Nephron (organoid): ENCODE measurements around the gene POLE.

Source experiments
- H3K27ac Mint-ChIP-seq, 3 experiments: 2 replicates each; pipeline ENCODE4 v1.8.0; 2020; ENCODE audit warnings: mixed read lengths in 3 of 3, mild to moderate bottlenecking in 2 of 3, moderate library complexity in 1 of 3
- H3K27me3 Mint-ChIP-seq: 2 replicates; pipeline ENCODE4 v1.8.0; 2021; ENCODE audit warnings: low read depth, mild to moderate bottlenecking, moderate library complexity, mixed read lengths
- H3K36me3 Mint-ChIP-seq: 2 replicates; pipeline ENCODE4 v1.8.0; 2020; ENCODE audit warnings: low read depth, mixed read lengths
- H3K4me1 Mint-ChIP-seq: 2 replicates; pipeline ENCODE4 v1.8.0; 2020; ENCODE audit warnings: mixed read lengths
- H3K4me3 Mint-ChIP-seq, 3 experiments: 2 replicates each; pipeline ENCODE4 v1.8.0; 2020; ENCODE audit warnings: mild to moderate bottlenecking in 3 of 3, mixed read lengths in 3 of 3, moderate library complexity in 2 of 3
- H3K9me3 Mint-ChIP-seq: 2 replicates; pipeline ENCODE4 v1.8.0; 2020; ENCODE audit warnings: mixed read lengths
- CTCF ChIP-seq, 3 experiments: fragments of 200-600 bp; sonication (generic); IDR thresholded peaks; one replicate each; pipeline ENCODE4 v1.5.0; 2021; ENCODE audit warnings: antibody characterized with exemption in 3 of 3; ENCODE audit not compliant: unreplicated experiment in 3 of 3

Gene POLE

DNA sequence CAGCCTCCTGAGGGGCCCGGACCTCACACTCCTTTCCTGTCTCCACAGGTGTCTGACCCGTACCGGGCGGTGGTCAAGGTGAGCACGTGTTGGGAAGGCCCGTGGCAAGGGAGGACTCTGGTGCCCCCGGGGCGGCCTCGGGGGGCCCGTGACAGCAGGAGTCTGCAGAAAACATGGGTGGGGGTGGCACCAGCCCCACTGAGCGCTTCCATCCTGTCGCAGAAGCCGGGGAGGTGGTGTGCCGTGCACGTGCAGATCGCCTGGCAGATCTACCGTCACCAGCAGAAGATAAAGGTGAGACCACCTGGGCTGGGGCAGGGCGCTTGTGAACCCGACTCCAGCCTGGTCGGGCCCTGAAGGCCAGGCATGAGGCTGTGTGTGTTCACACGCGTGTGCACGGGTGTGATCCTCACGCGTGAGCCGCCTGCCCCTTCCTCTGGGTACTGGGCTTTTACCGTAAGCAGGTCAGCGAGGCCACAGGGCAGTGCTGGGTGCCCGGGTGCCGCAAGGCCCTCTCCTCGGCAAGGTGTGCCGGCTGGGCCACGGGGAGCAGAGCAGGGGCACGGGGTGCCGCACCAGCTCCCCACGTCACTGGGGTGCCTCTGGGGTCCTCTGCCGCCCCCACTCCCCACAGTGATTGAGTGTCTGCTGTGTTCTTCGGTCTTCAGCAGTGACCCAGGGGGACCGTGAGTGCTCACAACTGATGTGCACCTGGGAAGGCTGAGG lies 112.7 kb downstream of the POLE start:
- no peak overlapping the region for H3K4me3 Mint-ChIP-seq
- TF ChIP-seq CTCF (IDR thresholded peaks at IDR 0.05; ENCODE audit: unreplicated experiment in 3 of 3): no peak
- peaks cover 11% of the 10 kb centered on the region for H3K4me1 Mint-ChIP-seq
- no peaks in the 10 kb centered on the region for H3K9me3 Mint-ChIP-seq
- H3K27ac Mint-ChIP-seq: no peak overlapping the region
- H3K36me3 Mint-ChIP-seq: peaks cover 22% of the 10 kb centered on the region
- H3K27me3 Mint-ChIP-seq: no peaks in the 10 kb centered on the region
